ENCODE results near the gene MRGPRD.

Gene MRGPRD

GRCh38 chr11:68950270-68950669 is 30.5 kb downstream of the MRGPRD start:
- no peak for DNase-seq

DNA sequence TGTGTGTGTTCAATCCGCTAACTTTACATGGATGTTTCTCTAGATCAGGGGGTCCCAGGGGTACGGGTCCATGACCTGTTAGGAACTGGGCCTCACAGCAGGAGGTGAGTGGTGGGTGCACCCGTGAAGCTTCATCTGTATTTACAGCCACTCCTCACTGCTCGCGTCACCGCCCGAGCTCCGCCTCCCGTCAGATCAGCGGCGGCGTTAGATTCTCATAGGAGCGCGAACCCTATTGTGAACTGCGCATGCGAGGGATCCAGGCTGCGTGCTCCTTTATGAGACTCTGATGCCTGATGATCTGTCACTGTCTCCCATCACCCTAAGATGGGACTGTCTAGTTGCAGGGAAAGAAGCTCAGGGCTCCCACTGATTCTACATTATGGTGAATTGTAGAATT is 31.9 kb downstream of the MRGPRD start:
- DNase-seq = no peak

DNA sequence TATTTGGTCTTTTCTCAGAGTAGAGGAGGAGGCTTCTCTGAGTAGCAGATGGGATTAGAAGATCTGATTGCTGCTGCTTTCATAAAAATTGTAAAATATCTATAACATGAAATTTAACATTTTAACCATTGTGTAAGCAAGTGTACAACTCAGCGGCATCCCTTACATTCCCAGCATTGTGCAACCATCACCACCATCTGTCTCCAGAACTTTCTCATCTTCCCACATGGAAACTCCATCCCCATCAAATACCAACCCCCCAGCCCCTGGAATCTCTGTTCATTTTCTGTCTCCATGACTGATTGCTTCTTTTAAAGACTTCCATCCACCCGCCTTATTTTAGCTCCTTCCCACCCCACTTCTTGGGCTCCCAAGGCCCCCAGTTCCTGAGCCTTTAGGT is 32.3 kb downstream of the MRGPRD start:
- DNase-seq = no peak

DNA sequence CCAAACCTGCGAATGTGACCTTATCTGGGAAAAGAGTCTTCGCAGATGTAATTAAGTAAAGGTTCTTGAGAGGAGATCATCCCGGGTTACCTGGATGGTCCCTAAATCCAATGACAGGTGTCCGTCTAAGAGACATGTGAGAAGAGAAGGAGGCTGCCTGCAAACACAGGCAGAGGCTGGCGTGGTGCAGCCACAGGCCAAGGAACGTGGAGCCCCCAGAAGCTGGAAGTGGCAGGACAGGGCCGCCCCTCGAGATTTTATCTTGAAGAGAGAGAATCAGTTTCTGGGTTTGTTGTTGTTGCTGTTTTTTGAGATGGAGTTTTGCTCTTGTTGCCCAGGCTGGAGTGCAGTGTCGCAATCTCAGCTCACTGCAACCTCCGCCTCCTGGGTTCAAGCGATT is 33.6 kb downstream of the MRGPRD start:
- no peak for DNase-seq

GRCh38 chr11:68946416-68947090 is 34.2 kb downstream of the MRGPRD start:
- DNase-seq = no peak

DNA sequence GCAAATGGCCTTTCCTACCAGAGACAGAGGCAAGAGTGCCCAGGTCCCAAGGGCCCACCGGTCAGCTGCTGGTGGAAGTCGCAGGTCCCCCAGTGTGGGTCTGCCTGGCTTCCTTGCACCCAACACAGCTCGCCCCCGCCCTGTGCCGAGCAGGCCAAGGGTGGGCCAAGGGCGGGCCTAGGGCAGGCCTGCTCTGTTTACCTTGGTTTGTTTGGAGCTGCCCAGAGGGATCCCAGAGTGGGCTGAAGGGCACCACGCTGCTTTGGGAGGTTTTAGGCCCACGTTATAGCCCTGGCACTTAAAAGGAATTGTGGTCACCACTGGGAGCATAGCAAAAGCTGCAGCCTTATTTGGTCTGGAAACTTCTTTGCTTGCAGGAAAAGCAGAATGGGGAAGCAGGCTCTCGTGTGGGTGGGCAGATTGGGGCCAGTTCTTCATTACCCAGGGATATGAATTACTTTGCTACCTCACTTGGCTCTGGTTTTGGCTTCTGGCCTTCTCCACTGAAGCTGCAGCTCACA is 38.0 kb downstream of the MRGPRD start:
- DNase-seq = no peak

GRCh38 chr11:68942095-68942620 is 38.6 kb downstream of the MRGPRD start:
- no peak for DNase-seq

DNA sequence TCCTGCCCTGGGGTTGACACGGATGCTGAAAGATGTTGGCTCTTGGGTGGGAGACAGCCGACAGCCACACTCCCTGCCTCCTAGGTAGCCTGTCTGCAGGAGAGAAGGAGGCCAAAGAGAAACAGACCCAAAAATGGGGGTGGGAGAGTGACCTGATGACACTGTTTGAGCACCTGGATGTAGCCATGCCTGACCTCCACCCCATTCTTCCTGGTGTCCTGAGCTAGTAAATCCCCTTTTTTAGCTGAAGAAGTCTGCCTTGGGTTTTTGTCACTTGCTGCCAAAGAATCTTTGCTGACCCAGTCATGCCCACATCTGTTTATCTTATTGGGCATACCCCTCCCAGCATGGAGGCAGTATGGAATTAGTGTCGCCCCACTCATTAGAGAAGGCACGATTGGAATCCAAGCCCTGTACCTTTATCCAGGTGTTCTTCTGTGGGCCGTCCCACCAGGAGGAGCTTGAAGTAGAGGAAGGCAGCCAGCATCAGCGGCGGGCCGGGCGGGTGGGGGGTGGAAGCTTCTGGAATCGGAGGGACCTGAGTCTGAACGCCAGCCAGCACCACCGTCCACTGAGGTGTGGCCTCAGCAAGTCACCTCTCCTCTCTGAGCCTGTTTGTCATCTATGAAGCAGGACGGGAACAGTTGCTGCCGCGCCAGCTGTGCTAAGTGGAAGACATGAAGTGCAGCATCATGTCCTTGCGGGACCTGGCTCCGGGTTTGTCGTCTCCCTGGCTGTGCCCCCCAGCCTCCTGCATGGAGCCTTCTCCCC is 39.3 kb downstream of the MRGPRD start:
- DNase-seq = no peak

- DNase-seq = no peak
Measured at GRCh38 chr11:68940651-68941323, 40.0 kb downstream of the MRGPRD start.

DNA sequence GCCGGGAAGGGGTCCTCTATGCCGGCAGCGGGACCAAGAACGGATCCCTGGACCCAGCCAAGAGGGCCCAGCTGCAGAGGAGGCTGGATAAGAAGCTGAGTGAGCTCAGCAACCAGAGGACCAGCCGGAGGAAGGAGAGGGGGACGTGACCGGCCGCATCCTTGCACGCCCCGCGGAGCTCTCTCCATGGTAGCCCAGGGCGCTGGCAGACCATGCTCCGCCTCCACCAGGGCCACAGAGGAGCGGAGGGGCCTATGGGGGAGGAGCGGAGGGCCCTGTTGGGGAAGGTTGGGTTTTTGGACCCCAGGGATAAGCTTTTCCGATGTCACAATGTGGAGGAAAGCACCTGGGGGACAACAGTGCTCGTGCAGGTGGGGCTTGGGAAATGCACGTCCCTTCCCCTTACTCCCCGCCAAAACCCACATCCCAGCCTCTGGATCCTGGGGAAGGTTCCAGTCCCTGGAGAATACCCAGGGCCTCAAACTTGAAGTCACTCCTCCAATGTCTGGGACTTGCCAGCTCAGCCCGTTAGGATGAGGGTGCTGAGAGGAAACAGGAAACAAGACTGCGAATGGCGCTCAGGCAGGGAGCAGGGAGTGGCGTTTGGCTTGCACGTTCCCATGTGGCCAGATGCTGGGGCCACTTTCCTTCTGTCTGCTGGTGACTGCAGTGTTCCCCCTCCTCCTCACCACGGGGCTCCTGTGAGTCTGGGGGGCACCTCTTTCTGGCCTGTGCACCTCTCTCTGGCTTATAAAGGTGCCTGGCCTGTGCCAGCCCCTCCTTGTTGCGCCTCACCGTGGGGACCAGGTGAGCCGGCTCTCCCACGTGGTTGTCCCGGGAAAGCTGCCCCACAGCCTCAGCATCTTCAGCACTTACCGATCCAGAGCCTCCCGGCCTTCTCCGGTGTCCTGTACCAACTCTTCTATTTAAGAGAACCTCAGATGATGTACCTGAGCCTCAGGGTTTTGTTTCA is 40.9 kb downstream of the MRGPRD start:
- DNase-seq = no peak

- no peak for DNase-seq
Measured at GRCh38 chr11:68938816-68939582, 41.8 kb downstream of the MRGPRD start.

GRCh38 chr11:68938088-68938487 is 42.7 kb downstream of the MRGPRD start:
- no peak for DNase-seq

DNA sequence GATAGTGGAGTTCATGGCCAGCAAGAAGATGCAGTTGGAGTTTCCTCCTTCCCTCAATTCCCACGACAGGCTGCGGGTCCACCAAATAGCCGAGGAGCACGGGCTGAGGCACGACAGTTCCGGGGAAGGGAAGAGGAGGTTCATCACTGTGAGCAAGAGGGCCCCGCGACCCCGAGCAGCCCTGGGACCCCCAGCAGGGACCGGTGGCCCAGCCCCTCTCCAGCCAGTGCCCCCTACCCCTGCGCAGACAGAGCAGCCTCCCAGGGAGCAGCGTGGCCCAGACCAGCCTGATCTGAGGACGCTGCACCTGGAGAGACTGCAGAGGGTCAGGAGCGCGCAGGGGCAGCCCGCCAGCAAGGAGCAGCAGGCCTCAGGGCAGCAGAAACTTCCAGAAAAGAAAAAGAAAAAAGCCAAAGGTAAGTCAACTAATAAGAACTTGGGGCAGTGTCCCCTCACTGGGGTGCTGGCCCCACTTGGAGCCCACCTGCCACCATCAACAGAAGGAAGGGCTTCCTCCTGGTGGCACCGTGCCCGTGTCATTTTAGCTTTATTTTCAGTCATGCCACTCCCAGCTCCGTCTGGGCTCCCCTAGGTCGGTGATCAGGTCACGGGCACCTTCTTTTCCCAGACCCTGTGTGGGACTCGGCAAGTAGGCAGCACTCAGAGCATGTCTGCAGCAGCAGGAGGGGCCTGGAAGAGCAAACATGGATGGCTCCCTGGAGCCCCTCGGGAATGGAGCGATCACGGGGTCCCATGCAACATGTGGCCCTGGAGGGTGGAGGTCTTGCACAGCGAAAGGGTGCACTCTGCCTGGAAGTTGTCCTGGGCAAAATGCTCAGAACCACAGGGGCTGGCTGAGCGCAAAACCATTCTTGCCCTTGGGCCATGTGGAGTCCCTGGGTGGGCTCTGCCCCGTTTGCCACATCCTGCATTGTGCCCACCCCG is 43.8 kb downstream of the MRGPRD start:
- no peak for DNase-seq

- no peak for DNase-seq
Measured at GRCh38 chr11:68936358-68936636, 44.5 kb downstream of the MRGPRD start.

DNA sequence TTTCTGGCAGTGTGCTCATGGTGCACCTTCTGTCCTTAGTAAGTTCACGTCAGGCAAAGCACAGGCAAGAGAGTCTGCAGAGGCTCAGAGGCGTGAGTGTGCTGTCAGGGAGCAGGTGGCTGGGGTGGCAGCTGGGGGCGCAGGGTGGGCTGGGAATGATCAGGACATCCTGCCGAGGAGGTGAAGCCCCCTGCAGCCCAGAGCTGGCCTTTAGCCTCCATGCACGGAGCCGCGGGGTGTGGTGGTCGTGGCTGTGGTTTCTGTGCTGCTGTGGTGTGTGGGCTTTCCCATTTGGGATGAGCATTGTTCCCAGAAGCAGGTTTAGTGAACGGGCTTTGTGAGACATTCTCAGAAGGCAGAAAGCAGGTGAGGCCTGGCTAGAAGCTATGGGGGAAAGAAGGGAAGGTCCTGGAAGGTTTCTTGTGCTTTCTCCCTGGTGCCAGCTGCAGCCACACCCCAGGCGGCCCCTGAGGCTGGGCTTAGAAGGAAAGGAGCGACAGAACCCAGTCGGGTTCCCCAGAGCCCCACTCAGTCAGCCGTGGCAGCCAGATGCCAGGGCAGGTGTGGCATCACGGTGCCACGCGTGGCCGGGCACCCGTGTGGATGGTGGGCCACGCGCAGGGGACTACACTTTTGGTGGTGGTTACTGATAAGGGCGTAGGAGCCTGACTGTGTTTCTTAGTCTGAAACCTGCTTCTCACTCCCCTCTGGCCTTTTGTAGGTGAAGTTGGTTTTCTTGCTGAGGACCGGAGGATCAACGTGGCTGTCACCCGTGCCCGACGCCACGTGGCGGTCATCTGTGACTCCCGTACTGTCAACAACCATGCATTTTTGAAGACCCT is 45.0 kb downstream of the MRGPRD start:
- DNase-seq = no peak

DNA sequence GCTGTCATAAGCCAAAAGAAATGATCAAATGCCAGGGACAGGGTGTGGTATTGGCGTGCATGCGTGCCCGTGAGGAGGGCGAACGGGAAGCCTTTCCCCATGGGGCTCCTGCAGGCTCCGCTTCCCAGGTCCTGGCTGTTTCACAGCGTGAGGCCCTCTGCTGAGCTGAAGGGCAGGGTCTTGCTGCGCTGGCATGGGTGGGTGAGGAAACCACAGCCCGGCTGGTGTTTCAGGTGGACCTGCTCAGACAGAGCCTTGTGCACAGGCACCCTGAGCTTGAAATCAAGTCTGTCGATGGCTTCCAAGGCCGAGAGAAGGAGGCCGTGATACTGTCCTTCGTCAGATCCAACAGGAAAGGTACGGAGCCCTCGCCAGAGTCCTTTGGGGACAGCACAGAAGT is 45.7 kb downstream of the MRGPRD start:
- no peak for DNase-seq

- no peak for DNase-seq
Measured at GRCh38 chr11:68934666-68935065, 46.1 kb downstream of the MRGPRD start.

- no peak for DNase-seq
Measured at GRCh38 chr11:68934321-68934645, 46.5 kb downstream of the MRGPRD start.

Data from amygdala (tissue), 56 donors.